Measurements from ENCODE around the gene TRPM4. TPM values are rescaled to one million over a fixed set of nuclear protein-coding genes. Genes with fewer than 3 reads are reported as not detected.

TRPM4 gene
- total and polyA plus RNA-seq, 2 of the 13 experiments (the other 11 are each of a cell fraction or from before 2014, with no cell fraction given), result 1.9 to 4.3 TPM

GRCh38 chr19:49125025-49125731, 32.4 kb upstream of the TRPM4 start (continued):
- TF ChIP-seq ZKSCAN1 (IDR thresholded peaks at IDR 0.05; ENCODE audit: low read length) (0 out of 2 replicates have a peak, but pooled peaks have one; percentile 45), ZHX2 (IDR thresholded peaks at IDR 0.05; ENCODE audit: low read depth) (no peak), ZHX2 (CRISPR knock-in tag; IDR thresholded peaks at IDR 0.05; ENCODE audit: borderline replicate concordance) (no peak), HNF1B (CRISPR knock-in tag; IDR thresholded peaks at IDR 0.05) (peak; percentile 65; the same call in 1 of the 2 replicates), ZNF749 (CRISPR knock-in tag; IDR thresholded peaks at IDR 0.05; ENCODE audit: borderline replicate concordance) (peak; percentile 29; the same call in 1 of the 2 replicates), NRL (CRISPR knock-in tag; IDR thresholded peaks at IDR 0.05; ENCODE audit: borderline replicate concordance) (0 out of 2 replicates have a peak, but pooled peaks have one; percentile 11), ZNF441 (CRISPR knock-in tag; IDR thresholded peaks at IDR 0.05; ENCODE audit: borderline replicate concordance) (peak; percentile 95; the same call in 1 of the 2 replicates), ZNF331 (CRISPR knock-in tag; IDR thresholded peaks at IDR 0.05) (0 out of 2 replicates have a peak, but pooled peaks have one; percentile 43), ARID4A (CRISPR knock-in tag; IDR thresholded peaks at IDR 0.05; ENCODE audit: borderline replicate concordance) (peak; percentile 24; the same call in 1 of the 2 replicates), SPEN (CRISPR knock-in tag; IDR thresholded peaks at IDR 0.05; ENCODE audit: low read depth) (peak; percentile 63), REL (CRISPR knock-in tag; conservative IDR thresholded peaks at IDR 0.05) (no peak), KAT8 (CRISPR knock-in tag; IDR thresholded peaks at IDR 0.05) (peak; percentile 66; the same call in 1 of the 2 replicates)

Data from HepG2 (cell line).